Stimulated activated CD8-positive, alpha-beta memory T cell treated with anti-CD3 and anti-CD28 coated beads, Interleukin-7, amount 100 ng/mL, for 24 hours (primary cell): ENCODE data around the gene TRMU.
"Not testable (repeated sequence)": the region's sequence is repeated elsewhere in the genome, so short reads cannot be mapped to it uniquely, and the experiment has no call there.

Source experiments
- DNase-seq: peaks from one replicate; pipeline ENCODE4 v3.0.0-alpha.2; 2020; ENCODE audit warnings: low read depth

Gene TRMU

GRCh38 chr22:46300491-46300890, 35.0 kb upstream of the TRMU start:
- no peak for DNase-seq

- DNase-seq, result no peak
Observed at GRCh38 chr22:46303347-46303965, 32.1 kb upstream of the TRMU start.

DNA sequence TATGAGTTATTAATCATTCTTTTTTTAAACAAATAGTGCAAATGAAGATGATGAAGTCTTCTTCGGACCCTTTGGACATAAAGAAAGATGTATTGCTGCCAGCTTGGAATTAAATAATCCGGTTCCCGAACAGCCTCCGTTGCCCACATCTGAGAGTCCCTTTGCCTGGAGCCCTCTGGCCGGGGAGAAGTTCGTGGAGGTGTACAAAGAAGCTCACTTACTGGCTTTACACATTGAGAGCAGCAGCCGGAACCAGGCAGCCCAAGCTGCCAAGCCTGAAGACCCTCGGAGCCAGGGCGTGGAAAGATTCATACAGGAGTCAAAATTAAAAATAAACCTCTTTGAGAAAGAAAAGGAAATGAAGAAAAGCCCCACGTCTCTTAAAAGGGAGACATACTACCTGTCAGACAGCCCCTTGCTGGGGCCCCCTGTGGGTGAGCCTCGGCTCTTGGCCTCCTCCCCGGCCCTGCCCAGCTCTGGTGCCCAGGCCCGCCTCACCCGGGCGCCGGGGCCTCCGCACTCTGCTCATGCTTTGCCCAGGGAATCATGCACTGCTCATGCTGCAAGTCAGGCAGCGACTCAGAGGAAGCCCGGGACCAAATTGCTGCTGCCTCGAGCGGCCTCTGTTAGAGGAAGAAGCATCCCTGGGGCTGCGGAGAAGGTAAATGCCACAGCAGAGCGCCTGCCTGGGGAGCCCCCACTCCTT, 27.1 kb upstream of the TRMU start:
- no peak for DNase-seq

GRCh38 chr22:46309526-46310085, 25.9 kb upstream of the TRMU start:
- no peak for DNase-seq

DNA sequence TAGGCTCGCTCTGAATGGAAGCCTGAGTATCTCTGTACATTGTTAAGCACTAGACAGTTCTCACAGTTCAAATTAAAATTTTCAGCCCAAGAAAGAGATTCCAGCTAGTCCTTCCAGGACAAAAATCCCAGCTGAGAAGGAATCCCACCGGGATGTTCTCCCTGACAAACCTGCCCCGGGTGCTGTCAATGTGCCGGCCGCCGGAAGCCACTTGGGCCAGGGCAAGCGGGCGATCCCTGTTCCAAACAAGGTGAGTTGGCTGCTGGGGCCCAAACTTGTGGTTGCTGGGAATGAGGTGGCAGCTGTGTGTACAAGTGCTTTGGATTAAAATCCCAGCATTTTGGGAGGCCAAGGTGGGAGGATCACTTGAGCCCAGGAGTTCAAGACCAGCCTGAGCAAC, 23.5 kb upstream of the TRMU start:
- no peak for DNase-seq

- DNase-seq, result not testable (repeated sequence)
Observed at GRCh38 chr22:46312848-46313247, 22.7 kb upstream of the TRMU start.

DNA sequence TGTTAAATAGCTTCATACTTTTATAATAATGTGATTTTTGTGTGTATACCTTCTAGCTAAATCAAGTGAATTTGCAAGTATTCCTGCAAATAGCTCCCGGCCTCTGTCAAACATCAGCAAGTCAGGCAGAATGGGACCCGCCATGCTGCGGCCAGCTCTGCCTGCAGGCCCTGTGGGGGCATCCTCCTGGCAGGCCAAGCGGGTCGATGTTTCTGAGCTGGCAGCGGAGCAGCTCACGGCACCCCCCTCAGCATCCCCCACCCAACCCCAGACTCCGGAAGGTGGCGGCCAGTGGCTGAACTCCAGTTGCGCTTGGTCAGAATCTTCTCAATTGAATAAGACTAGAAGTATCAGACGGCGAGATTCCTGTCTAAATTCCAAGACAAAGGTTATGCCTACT, 19.5 kb upstream of the TRMU start:
- no peak for DNase-seq

GRCh38 chr22:46317646-46318045, 17.9 kb upstream of the TRMU start:
- DNase-seq, result no peak

DNA sequence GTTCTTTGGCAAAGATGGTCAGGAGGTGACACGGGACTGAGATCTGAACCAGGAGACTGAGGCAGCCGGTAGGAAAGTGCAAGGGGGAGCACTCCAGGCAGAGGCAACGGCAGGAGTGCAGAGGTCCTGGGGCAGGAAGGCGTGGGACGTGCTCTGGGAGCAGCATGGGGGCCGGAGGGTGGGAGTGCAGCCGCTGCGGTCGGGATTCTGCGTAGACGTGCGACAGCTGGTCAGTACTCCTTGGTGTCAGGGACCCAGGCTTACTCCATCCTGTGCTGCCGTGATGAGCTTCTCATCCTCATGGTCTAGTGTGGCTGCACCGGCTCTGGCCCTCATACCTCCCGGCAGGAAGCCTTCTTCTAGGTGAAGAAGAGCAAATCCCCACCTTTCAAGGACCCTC, 16.9 kb upstream of the TRMU start:
- no peak for DNase-seq

DNA sequence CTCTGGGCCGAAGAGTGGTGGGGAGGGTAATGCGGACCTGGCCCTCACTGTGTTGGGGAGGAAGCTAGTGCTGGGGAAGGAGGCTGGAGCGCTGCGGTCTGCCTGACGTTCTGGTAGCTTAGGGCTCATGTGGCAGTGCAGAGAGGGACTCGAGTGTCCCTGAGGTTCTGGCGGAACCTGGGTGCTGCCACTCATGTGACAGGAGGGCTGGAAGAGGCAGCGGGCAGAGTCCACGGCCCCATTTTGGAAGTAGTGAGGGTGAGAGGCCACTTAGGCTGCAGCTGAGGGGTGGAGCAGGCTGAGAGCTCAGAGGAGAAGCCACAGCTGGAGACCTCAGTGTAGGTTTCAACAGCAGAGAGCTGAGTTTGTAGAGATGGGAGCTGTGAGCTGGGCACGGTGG, 16.2 kb upstream of the TRMU start:
- no peak for DNase-seq

DNA sequence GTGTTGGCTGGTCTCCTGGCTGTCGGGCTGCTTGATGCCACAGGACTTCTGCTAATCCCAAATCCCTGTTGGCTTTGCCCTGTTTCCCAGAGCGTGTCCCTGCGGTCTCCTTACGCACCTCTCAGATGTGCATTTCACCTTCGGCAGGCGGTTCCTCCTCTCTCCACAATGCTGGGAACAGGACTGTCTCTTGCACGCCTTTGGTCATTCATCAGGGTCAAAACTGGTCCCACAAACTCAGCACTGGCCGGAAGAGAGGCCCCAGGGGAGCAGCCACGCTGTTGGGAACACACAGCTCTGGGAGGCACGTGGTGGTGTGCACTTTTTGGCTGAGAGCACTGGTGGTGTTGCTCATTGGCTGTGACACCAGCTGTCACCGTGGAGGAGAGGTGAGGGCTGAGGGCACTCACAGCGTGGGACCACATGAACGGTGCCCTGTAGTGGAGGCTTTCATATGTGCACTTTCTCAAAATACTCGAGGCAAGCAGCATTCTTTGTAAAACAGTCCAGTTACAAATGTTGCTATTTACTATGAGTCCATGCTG, 15.3 kb upstream of the TRMU start:
- DNase-seq, result no peak

GRCh38 chr22:46320716-46321386, 14.7 kb upstream of the TRMU start:
- no peak for DNase-seq

GRCh38 chr22:46322711-46323110, 12.8 kb upstream of the TRMU start:
- no peak for DNase-seq

GRCh38 chr22:46323162-46323561, 12.4 kb upstream of the TRMU start:
- DNase-seq, result no peak

- no peak for DNase-seq
Observed at GRCh38 chr22:46326066-46326680, 9.3 kb upstream of the TRMU start.

DNA sequence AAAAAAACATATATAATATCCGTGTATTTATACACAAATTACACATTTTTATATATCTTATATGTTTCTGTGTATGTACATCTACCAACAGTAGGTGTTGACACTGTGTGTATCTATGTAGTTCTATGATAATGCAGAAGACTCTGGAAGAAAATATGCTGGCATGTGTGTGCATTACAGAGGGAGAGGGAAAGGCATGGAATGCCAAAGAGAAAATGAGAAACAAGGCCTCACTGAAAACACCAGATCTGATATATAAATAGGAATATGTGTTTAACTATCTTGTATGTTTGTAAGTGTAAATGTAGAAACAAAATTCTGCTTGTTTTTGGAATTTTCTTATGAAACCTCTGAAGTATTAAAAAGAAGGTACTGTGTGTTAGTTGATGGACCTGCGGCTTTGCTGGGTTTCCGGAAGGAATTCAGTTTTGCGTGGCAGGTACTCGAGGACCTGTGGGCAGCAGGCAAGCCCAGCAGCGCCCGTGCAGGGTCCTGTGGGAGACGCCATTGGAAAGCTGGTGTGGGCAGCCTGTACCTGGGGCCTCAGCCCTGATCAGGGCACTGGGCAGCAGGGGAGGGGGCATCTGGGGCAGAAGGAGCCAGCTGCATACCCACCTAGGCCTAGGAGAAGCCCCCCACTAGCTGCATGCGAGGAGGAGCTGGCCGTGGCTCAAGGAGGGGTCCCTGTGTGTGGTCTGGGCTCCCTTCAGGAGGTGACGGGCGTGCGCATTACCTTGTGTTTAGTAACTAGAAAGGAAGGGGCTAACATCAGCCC, 7.6 kb upstream of the TRMU start:
- DNase-seq, result no peak

DNA sequence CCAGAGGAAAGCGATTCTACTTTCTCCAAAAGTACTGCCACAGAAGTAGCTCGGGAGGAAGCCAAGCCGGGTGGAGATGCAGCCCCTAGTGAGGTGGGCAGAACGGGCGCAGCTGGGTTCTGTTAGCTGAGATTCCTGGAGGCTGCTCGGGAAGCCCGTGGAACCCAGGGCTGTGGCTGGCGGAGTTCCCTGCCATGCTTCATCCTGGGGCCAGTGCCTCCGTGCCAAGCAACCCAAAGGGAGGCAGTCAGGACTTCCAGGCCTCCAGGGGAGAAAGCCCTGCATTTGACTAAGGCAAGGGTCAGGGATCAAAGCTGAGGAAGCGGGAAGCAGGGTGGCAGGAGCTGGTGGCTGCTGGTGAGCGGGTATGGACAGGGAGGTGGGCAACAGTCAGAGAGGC, 6.7 kb upstream of the TRMU start:
- no peak for DNase-seq

GRCh38 chr22:46329616-46330015, 5.9 kb upstream of the TRMU start:
- DNase-seq, result no peak

DNA sequence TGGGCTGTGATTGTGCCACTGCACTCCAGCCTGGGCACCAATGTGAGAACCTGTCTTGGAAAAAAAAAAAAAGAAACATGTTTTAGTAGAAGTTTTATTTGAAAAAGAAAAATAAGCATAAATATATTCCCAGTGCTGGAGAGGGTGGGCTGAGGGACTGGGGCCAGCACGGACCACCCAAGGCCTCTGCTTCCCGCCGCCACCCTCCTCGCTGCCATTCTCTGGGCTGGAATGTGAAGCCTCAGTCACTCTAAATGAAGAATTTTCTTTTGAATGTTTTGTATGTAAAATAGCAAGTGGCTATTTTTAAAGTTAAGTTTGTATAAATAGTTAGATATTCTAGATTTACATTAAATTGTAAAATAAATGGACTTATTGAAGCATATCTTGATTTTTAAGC, 5.1 kb upstream of the TRMU start:
- DNase-seq, result no peak

DNA sequence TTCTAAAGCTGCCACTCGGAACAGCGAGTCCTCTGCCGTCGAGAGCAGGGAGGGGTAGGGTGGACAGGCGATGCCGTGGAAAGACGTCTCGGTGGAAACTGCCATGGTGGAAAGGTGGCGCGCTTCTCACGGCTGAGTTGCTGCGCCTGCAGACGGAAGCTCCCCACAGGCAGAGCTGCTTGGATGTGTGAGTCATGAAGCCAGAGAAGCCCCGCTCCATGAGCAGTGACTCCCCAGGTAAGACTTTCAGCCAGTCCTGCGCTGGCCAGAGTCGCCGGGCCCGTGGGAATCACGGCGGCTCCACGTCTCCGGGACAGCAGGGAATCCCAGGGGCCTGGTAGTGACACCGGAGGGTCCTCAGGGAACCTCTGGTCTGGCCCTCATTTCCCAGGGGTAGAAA, 4.0 kb upstream of the TRMU start:
- DNase-seq, result no peak
